ENCODE measurements around the gene ZIC1.

Gene ZIC1

DNA sequence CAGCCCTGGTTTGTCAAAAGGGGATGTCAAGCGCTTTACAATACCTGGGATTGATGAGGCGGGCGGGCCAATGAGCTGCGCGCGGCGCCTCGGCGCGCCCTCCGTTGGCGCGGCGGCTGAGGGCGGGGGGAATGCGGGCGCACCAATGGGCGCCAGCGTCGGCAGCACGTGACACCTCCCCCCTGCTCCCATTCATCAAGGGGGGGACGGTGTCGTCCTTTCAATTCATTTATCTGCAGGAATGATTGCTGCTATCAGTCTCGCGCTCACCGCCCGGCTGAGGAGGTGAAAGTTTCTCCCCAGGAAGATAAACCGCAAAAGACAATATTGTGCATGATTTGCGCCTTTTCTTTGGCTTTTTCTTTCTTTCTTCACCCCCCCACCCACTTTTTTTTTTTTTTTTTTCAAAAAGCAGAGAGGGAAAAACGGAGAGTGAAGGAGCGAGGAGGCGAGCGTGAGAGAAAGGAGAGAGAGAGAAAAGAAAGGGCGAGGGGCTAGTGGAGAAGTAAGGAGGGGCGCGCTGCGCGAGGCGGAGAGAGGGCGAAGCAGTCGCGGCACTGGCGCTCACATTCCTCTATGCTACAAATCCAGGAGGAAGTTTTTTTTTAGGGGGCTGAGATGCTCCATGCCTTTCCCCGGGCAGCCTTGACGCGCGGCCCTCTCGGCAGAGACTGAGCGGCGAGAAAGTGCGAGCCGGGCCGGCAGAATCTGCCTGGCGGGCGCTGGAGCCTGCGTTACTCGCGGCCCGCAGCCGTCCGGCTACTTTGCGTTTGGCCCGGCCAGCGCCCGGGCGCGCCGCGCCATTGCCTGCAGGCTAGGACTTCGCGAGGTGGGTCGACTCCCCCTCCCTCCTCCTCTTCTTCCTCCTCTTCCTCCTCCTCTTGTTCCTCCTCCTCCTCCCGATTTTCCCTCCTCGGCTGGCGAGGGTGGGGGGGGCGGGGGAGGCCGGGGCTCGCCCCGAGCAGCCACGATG is at the start of gene ZIC1:
Gene ZIC1 (plus strand): TSS at position 223 of the 973 bp plus-strand sequence. CDS start 748 bp downstream, at position 971.
- DNase-seq = no peak

DNA sequence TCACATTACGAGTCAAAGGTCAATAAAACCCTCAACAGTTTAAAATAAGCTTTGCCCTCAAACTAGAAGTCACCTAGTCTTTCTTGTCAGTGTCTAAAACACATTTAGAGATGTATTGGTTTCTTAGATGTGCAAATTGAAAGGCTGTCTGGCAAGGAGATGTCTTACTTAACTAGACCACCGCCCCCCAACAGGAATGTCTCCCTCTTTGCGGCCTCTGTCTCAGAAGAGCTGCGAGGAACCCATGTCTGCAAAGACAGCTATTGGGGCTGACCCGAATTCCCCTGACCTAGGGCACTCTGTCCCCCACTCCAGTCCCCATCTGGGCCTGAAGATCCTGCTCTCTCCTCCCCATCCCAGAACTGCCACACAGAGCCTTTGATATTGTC is 49.1 kb upstream of the ZIC1 start:
- DNase-seq = no peak

DNA sequence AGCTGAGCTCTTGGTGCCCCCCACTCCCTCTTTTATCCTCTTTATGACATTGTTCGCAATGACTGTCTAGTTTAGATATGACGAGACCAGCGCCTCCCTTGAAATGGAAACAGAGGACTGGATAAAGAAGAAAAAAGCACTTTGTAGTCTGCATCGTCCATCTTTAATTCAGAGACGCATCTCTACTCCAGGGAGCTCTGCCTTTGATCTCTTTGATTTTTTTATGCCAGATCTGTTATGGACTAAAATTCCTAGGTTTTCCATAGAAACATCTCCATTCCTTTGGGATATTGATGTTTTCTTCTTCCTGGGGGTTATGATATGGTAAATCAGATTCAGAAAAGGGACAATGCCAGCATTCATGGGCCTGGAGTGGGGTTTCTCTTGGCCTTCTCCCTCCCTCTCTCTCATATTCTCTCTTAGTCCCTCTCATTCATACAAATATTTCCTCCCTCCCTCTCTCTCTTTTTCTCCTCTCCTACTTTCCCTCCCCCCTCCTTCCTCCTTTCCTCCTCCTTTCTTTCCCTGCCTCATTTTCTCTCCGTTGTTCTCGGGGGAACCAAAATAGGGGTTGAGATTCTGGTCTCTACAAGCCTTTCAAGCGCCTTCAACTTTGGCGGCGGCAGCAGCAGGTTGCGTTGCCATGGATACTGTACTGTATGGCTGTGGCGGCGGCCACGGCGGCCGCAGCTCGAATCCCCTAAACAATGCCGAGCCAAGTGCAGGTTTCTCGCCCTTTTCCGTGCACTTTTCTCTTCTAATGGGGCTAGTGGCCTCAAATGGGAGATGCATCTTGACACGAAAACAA is 48.3 kb upstream of the ZIC1 start:
- no peak for DNase-seq

DNA sequence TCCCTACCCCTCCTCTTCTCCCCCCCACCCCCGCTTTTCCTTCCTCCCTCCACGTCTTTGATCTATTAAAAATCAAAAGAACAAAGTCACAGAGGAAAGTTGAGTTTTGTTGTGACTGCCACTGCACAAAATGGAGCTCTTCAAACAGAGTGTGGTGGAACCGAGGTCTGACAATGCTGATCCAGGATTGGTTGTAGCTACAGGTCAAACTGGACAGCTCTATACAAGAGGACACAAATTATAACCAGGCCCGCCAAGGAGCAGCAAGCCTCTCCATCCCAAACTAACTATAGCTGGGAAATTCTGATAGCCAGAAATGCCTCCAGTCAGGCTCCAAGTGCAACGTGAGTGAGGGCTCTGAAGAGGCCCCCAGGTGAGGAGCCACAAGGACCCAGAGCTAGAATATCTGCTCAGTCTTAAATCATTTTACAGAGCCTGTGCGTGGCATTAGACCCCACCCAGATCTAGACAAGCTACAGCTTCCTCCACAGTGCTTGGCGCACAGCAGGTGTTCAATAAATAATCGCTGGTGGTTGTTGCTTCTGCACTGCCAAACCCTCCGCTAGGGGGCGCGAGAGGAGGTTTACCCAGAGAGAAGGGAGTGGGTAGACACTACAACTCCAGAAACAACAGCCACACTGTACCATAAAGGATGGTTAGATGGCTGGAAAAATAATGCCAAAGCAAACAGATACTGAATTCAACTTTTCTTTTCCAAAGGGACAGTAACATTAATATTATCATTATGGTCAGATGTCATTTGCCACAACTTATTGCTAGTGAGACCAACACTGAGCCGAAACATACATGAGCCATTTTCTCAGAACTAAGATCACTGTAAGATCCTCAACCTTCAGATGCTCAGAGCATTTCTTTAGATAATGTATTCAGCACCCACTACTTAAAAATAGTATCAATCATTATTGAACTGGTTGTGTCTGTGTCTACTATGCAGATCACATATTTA is 47.4 kb upstream of the ZIC1 start:
- peak in 1 of 4 experiments; percentile 3 for DNase-seq

DNA sequence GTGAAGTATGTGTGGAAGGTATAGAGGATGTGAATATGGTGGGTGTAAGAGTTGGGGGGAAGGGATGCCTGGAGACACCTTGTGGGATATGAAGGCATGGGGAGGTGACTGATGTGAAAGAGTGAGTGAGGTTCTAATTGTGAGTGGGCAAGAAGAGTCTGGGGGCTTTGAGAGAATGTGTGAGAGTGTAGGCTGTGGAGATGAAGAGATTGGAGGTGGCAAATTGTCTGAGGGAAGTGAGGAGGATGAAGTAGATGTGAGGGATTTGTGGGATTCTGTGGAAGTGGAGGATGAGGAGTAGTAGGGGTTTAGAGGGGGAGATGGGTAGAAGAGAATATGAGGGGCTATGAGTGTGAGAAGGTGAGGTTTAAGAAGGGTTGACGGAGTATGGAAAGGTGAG is 44.4 kb upstream of the ZIC1 start:
- no peak for DNase-seq

DNA sequence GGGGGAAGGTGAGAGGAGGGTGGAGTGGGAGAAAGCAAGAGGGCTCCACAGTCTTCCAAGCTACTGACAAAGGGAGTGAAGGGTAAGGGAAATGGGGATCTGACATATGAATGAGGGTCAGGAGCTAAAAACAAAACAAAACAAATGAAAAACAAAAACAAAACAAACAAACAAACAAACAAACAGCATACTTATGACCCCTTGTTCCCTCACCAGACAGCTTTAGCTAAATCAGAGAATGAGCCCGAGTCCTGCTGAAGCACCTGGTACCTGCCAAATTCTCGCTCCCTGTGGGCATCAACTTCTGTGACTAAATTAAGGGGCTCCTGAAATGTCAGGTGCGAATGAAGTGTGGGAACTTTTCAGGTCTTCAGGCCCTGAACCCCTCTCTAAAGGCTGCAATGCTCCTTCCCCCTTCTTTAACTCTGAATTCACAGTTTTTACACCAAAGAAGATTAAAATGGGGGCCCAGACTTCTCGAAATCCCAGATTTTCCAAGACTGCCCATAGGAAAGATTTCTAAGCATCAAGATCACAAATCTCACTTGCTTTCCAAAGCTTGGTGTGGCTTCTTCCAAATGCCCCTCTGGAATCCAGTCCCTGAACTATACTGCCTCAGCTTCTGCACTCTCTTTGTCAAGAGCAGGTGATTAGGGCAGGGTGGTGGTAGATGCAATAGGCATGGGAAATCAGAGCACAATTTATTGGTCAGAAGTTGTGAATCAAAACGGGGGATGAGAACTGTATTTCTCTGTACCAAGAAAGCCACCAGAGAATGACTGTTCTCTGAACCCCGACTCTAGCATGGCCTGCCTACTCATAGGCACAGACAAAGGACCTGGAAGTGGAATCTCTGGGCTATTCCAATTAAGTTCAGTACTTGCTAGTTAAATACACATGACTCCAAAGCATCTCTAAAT is 43.7 kb upstream of the ZIC1 start:
- no peak for DNase-seq

DNA sequence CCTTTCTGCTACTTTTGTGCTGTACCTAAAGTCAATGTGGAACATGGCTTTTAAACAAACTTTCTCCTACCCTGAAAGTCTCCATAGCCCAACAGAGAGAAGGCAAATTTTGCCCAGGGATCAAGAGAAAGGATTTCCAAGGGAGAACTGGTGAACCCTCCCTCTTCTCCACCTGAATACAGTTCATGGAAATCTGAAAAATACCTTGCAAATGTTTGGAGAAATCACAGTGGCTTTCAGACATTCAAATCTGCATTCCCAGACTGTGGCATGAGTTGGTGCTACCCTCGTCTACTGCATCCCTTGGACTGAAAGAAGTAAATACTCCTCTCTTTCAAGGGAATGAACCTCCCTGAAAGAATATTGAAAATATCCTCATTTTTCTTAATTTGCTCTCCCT is 41.5 kb upstream of the ZIC1 start:
- DNase-seq = no peak

DNA sequence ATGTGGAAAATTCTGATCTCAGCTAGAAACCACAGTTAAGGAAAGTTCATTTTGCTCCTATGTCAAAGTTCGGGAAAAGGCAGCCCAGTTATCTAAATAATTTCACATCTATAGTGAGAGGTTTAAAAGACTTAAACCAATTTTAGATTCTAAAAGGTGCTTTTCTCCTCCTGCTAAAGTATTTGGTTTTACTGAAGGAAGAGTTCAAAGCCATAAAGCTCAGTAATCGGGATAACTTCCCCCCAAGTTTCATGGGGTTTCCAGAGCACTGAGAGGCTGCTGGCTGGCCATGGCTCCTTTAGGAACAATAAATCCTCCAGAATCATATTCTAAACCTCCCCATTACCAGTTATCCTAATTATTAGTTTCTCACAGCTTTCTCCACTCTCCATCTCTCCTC is 41.0 kb upstream of the ZIC1 start:
- no peak for DNase-seq

DNA sequence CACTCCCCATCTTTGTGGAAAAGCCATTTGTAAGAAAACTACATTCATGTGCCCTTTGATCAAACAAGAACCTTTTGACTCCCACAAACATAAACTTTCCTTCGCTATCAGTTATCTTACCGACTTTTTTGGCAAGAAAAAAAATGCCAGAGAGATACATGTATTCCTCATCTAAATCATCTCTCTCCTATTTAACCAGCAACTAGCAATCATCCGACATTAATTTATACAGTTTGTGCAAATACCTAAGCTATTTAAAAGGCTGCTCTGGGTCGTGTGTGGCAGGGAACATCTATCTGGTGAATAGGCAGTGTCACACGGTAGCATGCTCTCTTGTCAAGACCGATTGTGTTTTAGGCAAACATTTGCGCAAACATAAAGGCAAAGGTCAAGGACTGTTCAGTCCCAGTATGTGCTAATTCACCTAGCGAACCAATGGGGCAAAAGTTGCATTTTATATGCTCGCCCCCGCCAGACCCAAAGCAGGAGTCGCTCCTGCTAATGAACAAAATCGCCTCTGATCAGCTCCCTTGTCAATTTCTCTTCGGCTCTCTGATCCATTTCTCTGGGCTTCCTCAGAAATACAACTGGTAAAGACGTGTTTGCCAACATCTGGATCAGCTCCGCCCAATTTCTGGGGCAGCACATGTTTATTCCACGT is 40.5 kb upstream of the ZIC1 start:
- DNase-seq = no peak

DNA sequence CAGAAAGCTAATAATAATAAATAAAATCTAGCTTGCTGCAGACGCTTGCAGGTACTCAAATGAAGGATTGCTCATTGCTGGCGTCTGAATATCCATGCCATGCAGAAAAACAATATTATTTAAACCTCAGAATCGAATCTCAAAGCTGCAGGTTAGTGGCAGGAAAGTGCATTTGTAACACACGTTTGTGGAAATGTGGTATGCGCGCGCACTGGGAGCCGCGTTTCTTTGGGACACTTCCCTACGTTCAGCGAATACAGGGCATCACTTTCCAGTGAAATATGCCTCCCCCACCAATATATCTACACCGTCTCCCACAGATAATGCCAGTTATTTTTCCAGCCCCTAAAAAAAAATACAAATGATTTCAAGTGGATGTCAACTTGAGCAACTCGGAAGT is 39.9 kb upstream of the ZIC1 start:
- DNase-seq = no peak

DNA sequence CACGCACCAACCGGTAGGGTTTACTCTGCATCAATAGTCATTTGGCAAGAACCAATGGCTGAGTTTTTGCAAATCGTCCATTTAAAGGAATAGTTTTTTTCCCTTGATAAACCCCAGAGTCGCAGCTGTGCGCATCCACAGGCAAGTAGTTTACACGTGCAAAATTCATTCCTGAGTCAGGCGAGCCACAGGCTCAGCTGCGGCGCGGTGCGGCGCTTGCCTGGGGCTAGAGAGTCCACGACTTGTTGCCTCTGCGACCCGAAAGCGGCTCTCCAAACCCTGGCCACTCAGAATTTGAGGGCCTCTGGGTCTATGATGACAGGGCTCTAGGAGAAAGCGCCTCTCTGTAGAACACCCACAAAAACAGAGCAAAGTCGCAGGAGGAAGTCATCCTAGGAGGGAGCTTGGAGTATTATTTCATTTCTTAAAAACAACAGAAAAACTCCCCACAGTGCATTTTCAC is 39.5 kb upstream of the ZIC1 start:
- DNase-seq = no peak

DNA sequence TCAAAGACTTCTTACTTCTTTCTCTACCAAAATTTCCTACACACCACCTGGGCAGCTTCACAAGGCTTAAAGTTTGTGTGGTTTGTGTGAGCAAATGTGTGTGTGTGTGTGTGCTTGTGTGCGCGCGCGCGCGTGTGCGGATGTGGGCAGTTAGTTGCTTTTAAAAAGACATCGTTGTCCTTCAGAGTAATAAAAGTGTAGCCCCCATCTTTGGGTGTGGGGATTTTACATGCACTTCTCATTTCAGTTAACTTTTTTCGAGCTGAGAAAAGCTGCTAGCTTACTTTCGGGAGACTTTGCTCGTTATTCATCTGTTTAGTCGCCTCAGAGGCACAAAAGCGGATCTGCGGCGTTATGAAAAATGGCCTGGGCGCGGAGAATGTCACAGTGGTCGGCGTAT is 38.8 kb upstream of the ZIC1 start:
- DNase-seq = no peak

DNA sequence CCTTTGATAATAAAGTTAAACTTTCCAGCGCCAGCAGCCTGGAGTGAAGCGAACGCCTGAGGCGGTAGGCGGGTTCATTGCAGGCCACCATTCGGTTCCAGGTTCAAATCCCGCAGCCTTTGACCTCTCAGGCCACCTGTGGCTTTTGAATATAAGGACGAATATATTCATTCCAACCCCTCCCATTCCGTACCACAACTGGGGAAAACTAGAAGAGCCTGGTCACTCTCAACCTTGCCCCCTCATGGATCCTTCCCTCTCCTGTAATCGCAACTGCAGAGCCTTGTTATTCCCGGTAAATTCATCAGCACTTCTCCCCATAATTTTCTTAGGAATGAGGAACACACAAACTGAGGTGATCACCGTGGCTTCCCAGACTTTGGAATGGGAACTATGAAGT is 38.0 kb upstream of the ZIC1 start:
- no peak for DNase-seq

DNA sequence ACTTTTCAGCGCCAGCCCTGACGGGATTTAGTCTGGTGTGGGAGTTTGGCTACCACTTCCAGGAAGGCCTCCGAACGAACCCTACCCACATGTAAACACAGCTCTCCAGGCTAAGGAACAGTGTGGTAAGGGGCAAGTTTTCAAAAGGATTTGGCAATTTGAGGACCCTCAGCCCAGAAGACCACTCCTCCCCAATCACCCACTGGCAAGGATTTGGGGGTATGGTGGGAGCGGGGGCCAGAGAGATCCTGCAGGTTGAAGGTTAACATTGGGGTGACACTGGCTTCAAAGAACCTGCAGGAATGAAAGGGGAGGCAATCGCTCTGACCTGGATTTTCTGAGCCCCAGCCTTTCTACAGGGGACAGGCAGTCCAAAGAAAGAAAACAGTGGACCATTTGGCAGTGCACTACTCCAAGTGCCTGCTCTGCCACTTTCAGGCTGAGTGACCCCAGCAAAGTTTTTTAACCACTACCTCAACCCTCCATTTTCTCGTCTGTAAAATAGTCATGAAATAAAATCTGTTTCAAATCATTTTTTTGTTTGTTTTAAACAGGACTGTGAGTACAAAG is 37.3 kb upstream of the ZIC1 start:
- no peak for DNase-seq

DNA sequence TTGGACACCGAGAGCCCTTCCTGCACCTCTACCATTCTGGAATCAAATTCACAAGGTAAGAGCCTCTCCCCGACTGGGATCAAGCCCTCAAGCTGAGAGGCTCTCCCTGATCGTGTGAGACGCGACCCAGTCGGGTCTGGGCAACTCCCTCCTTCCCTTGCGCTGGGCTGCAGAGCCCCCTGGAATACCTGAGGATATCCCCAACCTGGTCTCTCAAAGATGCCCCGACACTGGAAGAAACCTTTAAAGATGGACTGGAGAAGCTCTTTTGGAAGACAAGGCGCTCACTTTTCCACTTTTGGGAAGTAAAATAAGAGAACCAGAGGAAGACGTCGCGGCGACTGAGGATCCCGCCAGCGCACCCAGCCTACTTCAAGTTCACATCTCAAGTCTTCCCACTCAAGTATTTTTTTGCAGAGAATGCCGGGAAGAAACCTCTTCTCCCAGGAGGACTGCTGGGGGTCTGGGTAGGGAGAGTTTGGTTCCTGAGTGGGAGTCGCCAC is 36.6 kb upstream of the ZIC1 start:
- DNase-seq = no peak

DNA sequence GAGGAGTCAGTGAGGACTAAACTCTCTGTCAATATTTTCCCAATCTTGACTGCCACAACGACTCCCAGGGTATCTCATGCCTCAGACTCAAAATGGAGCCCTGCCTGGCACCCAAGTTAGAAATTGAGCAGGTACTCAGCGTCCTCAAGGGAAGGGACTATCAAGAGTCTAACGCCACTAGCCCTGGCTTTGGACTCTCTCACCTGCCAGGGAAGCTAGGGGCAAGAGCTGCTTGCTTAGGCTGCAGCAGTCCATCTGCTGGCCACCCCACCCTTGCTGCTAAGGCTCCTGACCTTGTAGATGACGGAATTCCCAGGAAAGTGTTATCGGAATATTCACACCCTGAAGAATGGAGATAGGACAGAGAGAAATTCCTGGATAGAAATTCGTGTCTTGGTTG is 35.9 kb upstream of the ZIC1 start:
- no peak for DNase-seq

DNA sequence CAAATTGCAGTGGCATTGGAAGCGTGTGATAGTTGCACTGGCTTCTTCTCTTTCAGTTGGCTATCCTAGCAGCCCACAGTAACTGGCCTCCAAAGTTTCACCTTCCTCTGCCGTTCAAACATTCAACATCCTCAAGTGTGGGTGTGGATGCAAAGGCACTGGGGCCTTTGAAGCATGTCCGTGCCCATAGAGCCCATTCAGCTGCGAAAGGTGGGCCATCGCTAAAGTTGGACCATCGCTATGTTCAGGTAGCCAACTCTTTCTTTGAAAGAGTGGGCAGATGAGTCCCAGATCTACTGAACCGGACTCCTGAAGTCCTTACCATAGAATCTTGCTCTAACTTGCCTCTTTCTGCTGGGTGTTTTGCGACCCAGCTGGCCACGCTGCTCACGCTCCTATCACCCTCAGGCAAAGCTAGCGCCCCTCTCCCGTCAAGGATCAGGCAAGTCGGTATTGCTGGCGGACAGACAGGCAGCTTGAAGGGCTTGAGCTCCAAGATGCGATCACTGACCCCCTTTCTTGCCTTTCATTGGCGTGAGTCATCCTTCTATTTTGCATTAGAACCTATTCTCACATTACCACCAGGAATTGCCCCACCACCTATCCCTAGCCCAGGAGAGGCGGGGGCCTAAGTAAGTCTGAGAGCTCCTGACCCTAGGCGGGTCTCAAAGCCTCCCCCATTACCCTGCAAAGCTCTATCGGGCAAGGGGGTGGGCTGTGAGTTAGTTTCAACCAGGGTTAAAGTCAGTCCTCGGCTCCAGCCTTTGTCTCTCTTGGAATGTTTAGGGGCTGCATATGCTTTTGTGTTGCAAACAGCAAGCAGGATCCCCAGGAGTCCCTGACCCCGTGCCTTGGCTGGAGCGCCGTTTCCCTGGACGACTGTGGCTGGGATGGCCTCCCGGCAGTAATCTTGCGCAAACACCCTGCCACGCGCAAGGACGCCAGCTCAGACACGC is 31.5 kb upstream of the ZIC1 start:
- no peak for DNase-seq

DNA sequence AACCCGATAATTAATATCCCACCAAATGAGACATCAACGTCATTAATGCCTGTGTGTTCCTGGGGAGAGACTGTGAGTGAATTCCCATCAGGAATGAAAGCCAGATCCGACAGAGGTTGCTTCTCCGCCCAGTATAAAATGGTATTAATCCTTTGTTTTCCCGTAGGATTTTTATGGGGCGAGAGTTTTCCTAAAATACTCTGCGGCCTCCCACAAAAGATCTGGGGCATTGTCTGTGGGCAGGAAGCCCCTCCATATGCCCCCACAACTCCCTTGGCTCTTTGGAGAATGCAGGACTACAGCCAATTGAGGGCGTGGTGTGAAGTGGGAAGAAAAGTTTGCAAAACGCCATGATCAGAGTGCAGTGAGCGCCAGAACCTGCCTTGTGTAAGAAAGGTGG is 29.5 kb upstream of the ZIC1 start:
- no peak for DNase-seq

DNA sequence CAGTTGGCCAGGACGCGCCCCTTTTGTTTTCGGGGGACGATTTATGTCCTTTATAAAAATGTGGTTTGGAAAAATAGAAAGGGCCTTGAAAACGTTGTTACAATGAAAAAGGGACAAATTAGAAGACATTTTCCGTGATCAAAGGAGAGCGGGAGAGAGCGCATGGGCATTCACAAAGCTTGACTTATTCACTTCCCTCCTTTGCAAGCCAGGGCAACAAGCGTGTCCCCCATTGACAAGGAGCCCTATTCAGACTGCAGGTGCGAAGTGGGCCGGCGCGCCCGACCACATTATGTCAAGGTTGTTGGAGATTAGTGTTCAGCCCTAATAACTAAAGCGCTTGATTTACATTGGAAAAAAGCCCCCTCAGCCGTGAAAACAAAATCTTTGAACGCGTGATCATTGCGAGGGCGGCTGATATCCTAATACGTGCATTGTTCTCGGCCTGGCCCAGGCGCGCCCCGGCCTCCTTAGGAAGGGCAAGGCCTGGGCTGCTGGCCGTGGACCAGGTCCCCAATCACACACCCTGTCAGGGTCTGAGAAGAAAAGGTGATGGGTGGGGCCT is 28.7 kb upstream of the ZIC1 start:
- DNase-seq = no peak
